ENCODE data around the gene UVRAG.
"Not testable (repeated sequence)": the region's sequence is repeated elsewhere in the genome, so short reads cannot be mapped to it uniquely, and the experiment has no call there.

The UVRAG gene

DNA sequence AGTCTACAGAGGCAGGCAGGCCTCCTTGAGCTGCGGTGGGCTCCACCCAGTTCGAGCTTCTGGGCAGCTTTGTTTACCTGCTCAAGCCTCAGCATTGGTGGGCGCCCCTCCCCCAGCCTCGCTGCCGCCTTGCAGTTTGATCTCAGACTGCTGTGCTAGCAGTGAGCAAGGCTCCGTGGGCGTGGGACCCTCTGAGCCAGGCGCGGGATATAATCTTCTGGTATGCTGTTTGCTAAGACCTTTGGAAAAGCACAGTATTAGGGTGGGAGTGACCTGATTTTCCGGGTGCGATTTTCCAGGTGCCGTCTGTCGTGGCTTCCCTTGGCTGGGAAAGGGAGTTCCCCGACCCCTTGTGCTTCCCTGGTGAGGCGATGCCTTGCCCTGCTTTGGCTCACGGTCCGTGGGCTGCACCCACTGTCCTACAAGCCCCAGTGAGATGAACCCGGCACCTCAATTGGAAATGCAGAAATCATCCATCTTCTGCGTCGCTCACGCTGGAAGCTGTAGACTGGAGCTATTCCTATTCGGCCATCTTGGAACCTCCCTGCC is 164.5 kb downstream of the UVRAG start:
- H3K36me3 Mint-ChIP-seq, result peaks cover 44% of the 10 kb centered on the region
- H3K9me3 Mint-ChIP-seq, H3K27me3 Mint-ChIP-seq, H3K27ac Mint-ChIP-seq, ATAC-seq, H3K4me3 Mint-ChIP-seq: not testable (repeated sequence)
- H3K4me1 Mint-ChIP-seq, result peaks cover 68% of the 10 kb centered on the region

DNA sequence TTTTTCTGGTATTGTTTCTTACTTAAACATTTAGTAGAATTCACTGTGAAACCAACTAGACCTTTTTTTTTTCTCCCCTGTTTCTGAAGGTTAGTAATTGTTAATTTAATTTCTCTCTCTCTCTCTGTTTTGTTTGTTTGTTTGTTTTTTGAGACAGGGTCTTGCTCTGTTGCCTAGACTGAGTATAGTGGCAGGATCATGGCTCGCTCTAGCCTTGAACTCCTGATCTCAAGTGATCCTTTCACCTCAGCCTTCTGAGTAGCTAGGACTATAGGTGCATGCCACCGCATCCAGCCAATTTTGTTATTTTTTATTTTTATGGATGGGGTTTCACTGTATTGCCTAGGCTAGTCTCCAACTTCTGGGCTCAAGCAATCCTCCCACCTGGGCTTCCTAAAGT is 165.0 kb downstream of the UVRAG start:
- no peaks in the 10 kb centered on the region for H3K27me3 Mint-ChIP-seq
- no peak overlapping the region for H3K27ac Mint-ChIP-seq
- no peaks in the 10 kb centered on the region for H3K9me3 Mint-ChIP-seq
- peaks cover 64% of the 10 kb centered on the region for H3K4me1 Mint-ChIP-seq
- no peak overlapping the region for H3K4me3 Mint-ChIP-seq
- ATAC-seq, result no peak
- peaks cover 44% of the 10 kb centered on the region for H3K36me3 Mint-ChIP-seq

DNA sequence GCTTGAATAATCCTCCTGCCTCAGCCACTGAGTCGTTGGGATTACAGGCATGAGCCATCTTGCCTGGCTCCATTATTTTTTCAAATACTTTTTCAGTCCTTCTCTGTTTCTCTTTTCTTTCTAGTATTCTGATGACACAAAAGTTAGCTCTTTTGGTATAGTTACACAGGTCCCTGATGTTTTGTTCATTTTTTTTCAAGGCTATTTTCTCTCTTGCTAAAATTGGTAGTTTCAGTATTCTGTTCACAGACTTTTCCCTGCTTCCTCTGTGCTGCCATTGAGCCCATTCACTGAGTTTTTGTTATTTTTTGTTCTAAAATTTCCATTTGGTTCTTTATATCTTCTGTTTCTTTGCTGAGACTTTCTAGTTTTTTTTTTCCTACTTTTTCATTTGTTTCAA is 166.5 kb downstream of the UVRAG start:
- H3K4me3 Mint-ChIP-seq, result no peak overlapping the region
- no peak for ATAC-seq
- peaks cover 50% of the 10 kb centered on the region for H3K4me1 Mint-ChIP-seq
- H3K36me3 Mint-ChIP-seq, result peaks cover 45% of the 10 kb centered on the region
- peak overlapping the region; percentile 52 for H3K27ac Mint-ChIP-seq
- H3K27me3 Mint-ChIP-seq, result no peaks in the 10 kb centered on the region
- H3K9me3 Mint-ChIP-seq, result no peaks in the 10 kb centered on the region

DNA sequence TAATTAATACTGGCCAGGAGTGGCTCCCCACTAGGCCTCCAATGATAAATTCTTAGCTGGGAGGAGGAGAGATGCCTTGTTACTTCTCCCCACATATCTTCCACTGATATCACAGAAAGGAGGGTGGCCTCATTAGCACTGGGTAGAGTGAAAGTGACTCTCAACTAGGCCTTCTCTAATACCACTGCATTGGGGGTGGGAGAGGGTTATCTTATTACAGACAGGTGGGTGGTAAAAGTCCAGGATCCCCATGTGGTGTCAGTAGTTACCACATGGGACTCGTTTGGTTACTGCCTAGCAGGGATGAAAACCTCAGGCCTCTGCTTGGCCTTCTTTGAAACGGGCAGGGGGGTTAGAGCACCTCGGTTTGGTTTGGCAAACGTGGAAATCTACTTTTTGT is 167.3 kb downstream of the UVRAG start:
- H3K36me3 Mint-ChIP-seq, result peaks cover 53% of the 10 kb centered on the region
- H3K4me3 Mint-ChIP-seq, result no peak overlapping the region
- peaks cover 42% of the 10 kb centered on the region for H3K4me1 Mint-ChIP-seq
- ATAC-seq, result no peak
- H3K27ac Mint-ChIP-seq, result peak overlapping the region; percentile 52
- H3K27me3 Mint-ChIP-seq, result no peaks in the 10 kb centered on the region
- no peaks in the 10 kb centered on the region for H3K9me3 Mint-ChIP-seq

DNA sequence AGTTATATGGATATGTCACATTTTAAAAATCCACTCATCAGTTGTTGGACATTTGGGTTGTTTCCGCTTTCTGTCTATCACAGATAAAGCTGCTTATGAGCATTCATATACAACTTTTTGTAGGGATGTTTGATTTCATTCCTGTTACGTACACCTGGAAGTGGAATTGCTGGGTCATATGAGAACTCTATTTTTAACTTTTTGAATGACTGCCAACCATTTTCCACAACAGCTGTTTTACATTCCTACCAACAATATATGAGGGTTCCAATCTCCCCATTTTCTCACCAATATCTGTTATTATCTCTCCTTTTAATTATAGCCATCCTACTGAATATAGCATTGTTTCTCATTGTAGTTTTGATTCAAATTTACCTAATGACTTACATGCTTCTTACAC is 172.0 kb downstream of the UVRAG start:
- Mint-ChIP-seq H3K9me3 (no peaks in the 10 kb centered on the region), H3K4me3 (no peak overlapping the region), H3K36me3 (peaks cover 55% of the 10 kb centered on the region), H3K27ac (no peak overlapping the region), H3K4me1 (peaks cover 15% of the 10 kb centered on the region), H3K27me3 (no peaks in the 10 kb centered on the region)
- no peak for ATAC-seq

DNA sequence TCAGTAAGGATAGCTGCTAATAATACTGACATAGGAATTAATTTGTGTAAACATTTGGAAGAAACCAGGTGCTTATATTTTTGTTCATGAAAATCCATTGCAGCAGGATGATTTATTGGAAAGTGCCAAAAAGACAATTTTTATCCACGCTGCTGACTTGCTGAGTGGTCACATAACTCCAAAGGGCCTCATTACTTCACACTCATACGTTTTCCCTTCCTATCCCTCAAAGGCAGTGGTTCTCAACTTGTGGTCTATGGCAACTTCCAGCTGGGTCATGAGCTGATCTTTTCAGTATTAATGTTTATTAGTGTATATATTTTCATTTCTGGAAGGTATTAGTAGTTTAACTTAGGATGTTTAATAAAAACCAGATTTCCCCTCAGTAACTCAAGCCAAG is 178.1 kb downstream of the UVRAG start:
- Mint-ChIP-seq H3K36me3 (peaks cover 44% of the 10 kb centered on the region), H3K4me1 (peaks cover 23% of the 10 kb centered on the region), H3K27me3 (no peaks in the 10 kb centered on the region), H3K27ac (no peak overlapping the region), H3K9me3 (no peaks in the 10 kb centered on the region), H3K4me3 (no peak overlapping the region)
- no peak for ATAC-seq

DNA sequence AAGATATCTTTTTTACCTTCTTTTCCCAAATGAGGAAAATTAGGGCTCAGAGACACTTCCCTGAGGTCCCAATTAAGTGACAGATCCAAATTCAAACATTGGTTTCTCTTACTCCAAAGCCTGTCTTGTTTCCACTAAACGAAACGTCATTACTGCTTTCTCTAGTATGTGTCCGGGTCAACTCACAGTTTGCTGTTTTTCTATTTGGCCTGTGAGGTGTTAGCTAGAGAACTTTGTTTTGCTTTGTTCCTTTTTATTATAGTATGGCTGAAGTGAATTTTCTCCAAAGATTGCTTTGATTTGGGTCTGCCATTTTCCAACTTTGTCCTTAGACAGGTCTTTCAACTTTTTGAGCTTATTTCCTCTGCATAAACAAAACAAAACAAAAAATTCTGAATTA is 179.6 kb downstream of the UVRAG start:
- no peaks in the 10 kb centered on the region for H3K9me3 Mint-ChIP-seq
- peaks cover 19% of the 10 kb centered on the region for H3K4me1 Mint-ChIP-seq
- no peak overlapping the region for H3K27ac Mint-ChIP-seq
- no peak for ATAC-seq
- H3K27me3 Mint-ChIP-seq, result no peaks in the 10 kb centered on the region
- H3K36me3 Mint-ChIP-seq, result peaks cover 40% of the 10 kb centered on the region
- no peak overlapping the region for H3K4me3 Mint-ChIP-seq

DNA sequence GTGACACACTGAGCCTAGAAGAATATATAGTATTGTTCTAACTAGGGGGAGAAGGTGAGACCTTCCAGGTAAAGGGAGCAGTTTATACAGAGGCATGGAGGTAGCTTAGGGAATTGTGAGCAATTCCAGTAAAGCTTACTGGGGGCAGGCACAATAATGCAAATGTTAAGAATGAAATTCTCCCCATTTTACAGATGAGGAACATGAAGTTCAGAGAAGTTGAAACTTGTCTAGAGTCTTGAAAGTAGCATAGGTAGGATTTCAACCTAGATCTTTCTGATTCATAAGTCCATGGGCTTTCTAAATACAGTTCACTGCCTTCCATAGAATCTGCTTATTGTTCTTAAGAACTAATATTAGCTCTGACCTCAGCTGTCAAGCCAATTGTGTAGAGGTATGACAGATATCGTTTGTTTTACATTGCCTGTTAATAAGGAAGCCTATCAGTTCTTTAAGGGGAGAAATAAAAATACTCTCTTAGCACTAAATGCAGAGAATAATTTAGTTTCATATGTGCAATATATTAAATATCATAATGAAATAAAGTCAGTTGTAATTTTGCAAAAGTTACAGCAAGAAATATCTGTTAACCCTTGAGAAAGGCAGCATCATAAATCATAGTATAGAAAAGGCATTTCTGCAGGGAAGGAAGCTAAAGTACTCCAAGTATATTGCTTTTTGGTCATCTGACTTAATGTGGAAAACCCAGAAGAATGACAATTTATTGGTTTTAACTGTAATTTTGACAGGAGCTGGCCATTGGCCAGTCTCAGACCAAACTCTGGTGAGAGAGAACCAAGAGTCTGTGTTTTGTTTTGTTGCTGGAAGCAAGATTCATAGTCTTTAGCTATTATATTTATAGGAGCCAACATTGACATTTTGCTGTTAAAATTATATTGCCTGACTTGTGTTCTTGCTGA is 181.8 kb downstream of the UVRAG start:
- no peak for ATAC-seq
- peaks cover 4% of the 10 kb centered on the region for H3K9me3 Mint-ChIP-seq
- H3K27me3 Mint-ChIP-seq, result no peaks in the 10 kb centered on the region
- peaks cover 53% of the 10 kb centered on the region for H3K36me3 Mint-ChIP-seq
- H3K4me3 Mint-ChIP-seq, result no peak overlapping the region
- peaks cover 10% of the 10 kb centered on the region for H3K4me1 Mint-ChIP-seq
- H3K27ac Mint-ChIP-seq, result peak overlapping the region; percentile 42

DNA sequence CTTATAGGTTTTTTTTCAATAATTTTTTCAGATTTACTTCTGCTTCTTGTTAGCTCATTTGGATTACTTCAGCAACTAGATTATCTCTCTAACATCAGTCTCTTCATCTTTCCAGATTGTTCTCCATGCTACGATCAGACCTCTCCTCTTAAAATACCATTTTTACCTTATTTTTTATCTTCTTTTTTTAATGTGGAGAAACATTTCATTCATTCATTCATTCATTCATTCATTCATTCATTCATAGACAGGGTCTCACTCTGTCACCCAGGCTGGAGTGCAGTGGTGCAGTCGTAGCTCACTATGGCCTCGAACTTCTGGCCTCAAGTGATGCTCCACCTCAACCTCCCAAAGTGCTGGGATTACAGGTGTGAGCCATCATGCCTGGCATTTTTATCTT is 189.4 kb downstream of the UVRAG start:
- peaks cover 4% of the 10 kb centered on the region for H3K9me3 Mint-ChIP-seq
- H3K36me3 Mint-ChIP-seq, result peaks cover 70% of the 10 kb centered on the region
- H3K4me1 Mint-ChIP-seq, result no peaks in the 10 kb centered on the region
- H3K27me3 Mint-ChIP-seq, result no peaks in the 10 kb centered on the region
- no peak overlapping the region for H3K27ac Mint-ChIP-seq
- no peak overlapping the region for H3K4me3 Mint-ChIP-seq
- ATAC-seq, result no peak

DNA sequence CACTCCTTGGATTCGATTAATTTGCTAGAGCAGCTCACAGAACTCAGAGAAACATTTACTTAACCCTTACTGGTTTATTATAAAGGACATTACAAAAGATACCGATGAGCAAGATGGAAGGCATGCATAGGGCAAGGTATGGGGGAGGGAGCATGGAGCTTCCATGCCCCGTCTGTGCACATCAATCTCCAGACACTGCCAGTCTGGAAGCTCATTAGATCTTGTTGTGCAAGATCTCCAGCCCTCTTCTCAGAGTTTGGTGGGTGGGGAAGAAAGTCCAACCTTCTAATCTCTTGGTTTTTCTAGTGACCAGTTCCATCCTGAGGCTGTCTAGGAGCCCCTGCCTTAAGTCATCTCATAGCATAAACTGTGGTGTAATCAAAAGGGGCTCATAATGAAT is 190.7 kb downstream of the UVRAG start:
- Mint-ChIP-seq H3K27me3 (no peaks in the 10 kb centered on the region), H3K4me1 (no peaks in the 10 kb centered on the region), H3K4me3 (no peak overlapping the region), H3K27ac (no peak overlapping the region), H3K36me3 (peaks cover 72% of the 10 kb centered on the region), H3K9me3 (peaks cover 4% of the 10 kb centered on the region)
- ATAC-seq, result no peak

DNA sequence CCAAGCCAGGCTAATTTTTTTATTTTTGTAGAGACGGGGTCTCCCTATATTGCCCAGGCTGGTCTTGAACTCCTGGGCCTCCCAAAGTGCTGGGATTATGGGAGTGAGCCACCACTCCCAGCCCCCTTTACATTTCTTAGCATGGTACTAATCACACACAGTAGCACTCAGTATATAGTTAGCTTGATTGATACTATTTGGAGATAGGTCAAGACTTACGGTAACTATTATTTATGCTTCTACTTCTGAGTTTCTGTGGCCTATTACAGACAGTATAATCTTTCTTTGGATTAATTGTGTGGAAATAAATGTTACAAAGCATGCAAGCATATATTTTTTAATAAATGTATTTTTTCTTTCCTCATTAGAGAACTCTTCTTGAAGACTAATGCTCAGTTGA is 192.2 kb downstream of the UVRAG start:
- no peak overlapping the region for H3K4me3 Mint-ChIP-seq
- no peak for ATAC-seq
- H3K27ac Mint-ChIP-seq, result no peak overlapping the region
- peaks cover 68% of the 10 kb centered on the region for H3K36me3 Mint-ChIP-seq
- H3K4me1 Mint-ChIP-seq, result no peaks in the 10 kb centered on the region
- no peaks in the 10 kb centered on the region for H3K27me3 Mint-ChIP-seq
- no peaks in the 10 kb centered on the region for H3K9me3 Mint-ChIP-seq

DNA sequence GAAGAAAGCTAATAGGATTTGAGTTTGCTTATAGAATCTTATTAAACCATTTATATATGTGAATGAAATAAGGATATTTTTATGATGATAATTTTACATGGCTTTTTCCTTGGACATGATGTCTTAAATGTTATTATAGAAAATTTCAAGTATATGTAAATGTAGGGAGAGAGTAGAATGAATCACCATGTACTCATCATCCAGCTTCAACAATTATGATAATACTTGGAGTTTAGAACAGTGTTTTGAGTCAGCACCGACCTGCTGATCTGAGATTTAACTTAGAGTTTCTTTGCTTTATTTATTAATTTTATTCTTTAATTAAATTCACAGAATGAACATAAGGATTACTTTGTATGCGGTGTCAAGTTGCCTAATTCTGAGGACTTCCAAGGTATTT is 193.5 kb downstream of the UVRAG start:
- ATAC-seq, result no peak
- Mint-ChIP-seq H3K9me3 (no peaks in the 10 kb centered on the region), H3K27ac (no peak overlapping the region), H3K4me1 (no peaks in the 10 kb centered on the region), H3K36me3 (peaks cover 75% of the 10 kb centered on the region), H3K4me3 (no peak overlapping the region), H3K27me3 (no peaks in the 10 kb centered on the region)

DNA sequence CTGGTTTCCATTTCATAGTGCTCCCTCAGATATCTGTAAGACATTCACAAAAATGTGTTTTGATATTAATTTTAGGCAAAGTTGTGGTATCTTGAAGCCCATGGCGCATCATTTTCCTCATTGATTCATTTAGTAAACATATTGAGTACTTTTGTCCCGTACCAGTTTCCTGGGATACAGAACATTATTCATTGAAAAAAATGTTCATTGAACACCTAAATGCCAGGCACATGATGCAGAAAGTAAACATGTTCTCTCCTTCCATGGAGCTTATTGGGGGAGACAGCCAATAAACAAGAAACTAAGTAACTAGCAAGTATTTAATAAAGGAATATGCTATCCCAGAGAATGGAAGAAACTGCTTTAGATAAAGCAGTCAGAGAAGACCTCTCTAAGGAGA is 195.0 kb downstream of the UVRAG start:
- no peaks in the 10 kb centered on the region for H3K9me3 Mint-ChIP-seq
- H3K4me1 Mint-ChIP-seq, result no peaks in the 10 kb centered on the region
- no peaks in the 10 kb centered on the region for H3K27me3 Mint-ChIP-seq
- H3K4me3 Mint-ChIP-seq, result no peak overlapping the region
- H3K36me3 Mint-ChIP-seq, result peaks cover 75% of the 10 kb centered on the region
- H3K27ac Mint-ChIP-seq, result no peak overlapping the region
- no peak for ATAC-seq

DNA sequence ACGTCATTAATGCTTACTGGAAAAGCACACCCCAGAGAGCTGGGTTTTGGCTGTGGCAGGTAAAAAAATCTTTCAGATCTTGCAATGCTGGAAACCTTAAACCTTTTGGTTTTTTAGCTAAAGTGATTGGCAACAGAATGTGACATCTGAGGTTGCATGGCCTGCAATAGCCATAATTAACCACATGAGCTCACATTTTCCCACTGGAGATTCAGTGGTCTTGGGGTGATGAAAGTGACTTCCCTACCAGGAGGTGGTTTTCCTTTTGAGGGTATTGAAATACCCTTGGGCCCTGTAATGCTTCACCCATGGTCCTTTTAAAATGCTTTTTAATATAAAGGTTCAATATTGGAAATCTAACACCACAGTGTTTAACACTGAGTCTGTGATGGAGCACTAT is 198.5 kb downstream of the UVRAG start:
- H3K36me3 Mint-ChIP-seq, result peaks cover 87% of the 10 kb centered on the region
- H3K4me3 Mint-ChIP-seq, result no peak overlapping the region
- peaks cover 2% of the 10 kb centered on the region for H3K4me1 Mint-ChIP-seq
- no peaks in the 10 kb centered on the region for H3K27me3 Mint-ChIP-seq
- H3K9me3 Mint-ChIP-seq, result peaks cover 4% of the 10 kb centered on the region
- no peak for ATAC-seq
- no peak overlapping the region for H3K27ac Mint-ChIP-seq

DNA sequence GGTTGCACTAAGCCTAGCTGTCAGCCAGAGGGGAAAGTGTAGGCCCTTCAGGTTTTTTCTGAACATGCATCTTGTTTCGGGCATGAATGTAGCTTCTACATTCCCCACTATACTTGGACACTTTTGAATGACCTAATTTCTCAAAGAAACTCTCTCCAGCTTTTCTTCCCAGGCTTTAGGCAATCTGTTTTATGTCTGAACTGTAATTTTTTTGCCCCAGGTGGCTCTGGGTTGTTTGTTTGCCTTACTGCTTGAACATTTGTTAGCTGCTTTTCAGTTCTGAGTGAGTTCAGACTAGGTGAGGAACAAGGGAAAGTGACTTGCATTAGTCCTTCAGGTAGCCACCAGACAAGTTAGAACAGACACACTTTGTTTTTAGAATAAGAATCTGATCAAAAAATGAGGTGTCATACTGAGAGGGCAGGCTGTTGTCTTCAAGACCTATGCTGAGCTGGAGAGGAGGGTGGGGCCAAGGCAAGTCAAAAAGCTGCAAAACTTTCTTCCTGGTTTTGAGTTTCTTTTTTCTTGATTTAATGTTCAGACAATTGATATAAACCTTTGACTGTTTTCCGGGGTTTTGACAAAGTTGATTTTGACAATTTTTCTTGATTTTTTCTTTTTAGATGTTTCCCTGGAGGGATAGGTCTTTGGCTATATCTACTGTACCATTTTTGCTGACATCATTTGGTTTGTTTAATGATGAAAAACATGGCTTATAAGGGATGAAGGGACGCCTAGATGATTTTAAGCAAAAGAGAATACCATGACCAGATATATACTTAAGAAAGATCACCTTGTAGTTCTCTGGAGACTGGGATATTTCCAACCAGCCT is 208.4 kb downstream of the UVRAG start:
- Mint-ChIP-seq H3K4me1 (peaks cover 42% of the 10 kb centered on the region), H3K27ac (peak overlapping the region; percentile 15), H3K27me3 (no peaks in the 10 kb centered on the region), H3K9me3 (no peaks in the 10 kb centered on the region), H3K36me3 (peaks cover 76% of the 10 kb centered on the region), H3K4me3 (no peak overlapping the region)
- no peak for ATAC-seq
